Psoas muscle (tissue), 8 donors: ENCODE data around the gene OSBPL9. TPM values are rescaled to one million over a fixed set of nuclear protein-coding genes. Genes with fewer than 3 reads are reported as not detected.

ENCODE experiments used
- ATAC-seq, 4 donors: fragments of 200-7000 bp; cut with Tn5 transposase; one replicate each; pipeline ENCODE4 v1.9.1; 2020; ENCODE audit warnings: moderate library complexity in 3 of 4, mild to moderate bottlenecking in 2 of 4
- DNase-seq, 2 donors: peaks; one replicate each; pipeline ENCODE4 v3.0.0-alpha.2; 2020
- H3K27ac ChIP-seq: fragments of 200-600 bp; one replicate; pipeline ENCODE4 v1.8.0; 2022
- H3K27me3 ChIP-seq, 3 donors: fragments of 200-600 bp in 1 of 3; one replicate each; pipeline versions ENCODE4 v1.6.1 to v1.8.0; 2013 to 2022; ENCODE audit warnings: low read length in 2 of 3, mild to moderate bottlenecking in 2 of 3, moderate library complexity in 1 of 3; ENCODE audit not compliant: insufficient read depth in 3 of 3
- H3K36me3 ChIP-seq, 2 donors: fragments of 200-600 bp in 1 of 2; one replicate each; pipeline versions ENCODE4 v1.6.1 to v1.8.0; 2013 to 2022; ENCODE audit warnings: low read depth in 1 of 2, mild to moderate bottlenecking in 1 of 2, moderate library complexity in 1 of 2; ENCODE audit not compliant: insufficient read depth in 1 of 2
- H3K4me1 ChIP-seq: fragments of 200-600 bp; one replicate; pipeline ENCODE4 v1.8.0; 2022
- H3K4me3 ChIP-seq: fragments of 200-600 bp; one replicate; pipeline ENCODE4 v1.8.0; 2022; ENCODE audit warnings: mild to moderate bottlenecking
- H3K9me3 ChIP-seq: fragments of 200-600 bp; one replicate; pipeline ENCODE4 v1.8.0; 2022
- WGBS, 3 donors: extraction: QIAGEN DNeasy Blood & Tissue Kit; methylation state at CpG; one replicate each; pipeline versions ENCODE4 v1.1.6 to v1.1.7; 2013; 5-methylcytosine and 5-hydroxymethylcytosine counted together
- intact Hi-C, 2 donors: fragments of 100-400 bp; cut with DNase I; formaldehyde crosslinking; loops; one replicate each; pipeline versions ENCODE4 v1.11.0 to v1.14.2; 2022
- polyA plus RNA-seq, 3 donors: library from polyadenylated mRNA; stranded (reverse); fragments of 200-250 nt; gene quantifications; one replicate each; pipeline ENCODE4 v1.2.3, GENCODE V29; 2013
- total RNA-seq, 4 donors: library from RNA; stranded (reverse); fragmentation: NEBNext Ultra II Directional in 2 of 4; extraction: Animal tissue kit (Norgen Biotek cat#: 25700) in 2 of 4; gene quantifications; one replicate each; pipeline versions ENCODE4 v1.2.1 to v1.2.4, GENCODE V29; 2021 to 2023
- TF ChIP-seq, protein P1 (sequence below): fragments of 200-600 bp; IDR thresholded peaks from one replicate; pipeline ENCODE4 v1.8.0; 2022; ENCODE audit warnings: antibody characterized with exemption
- donor health status: healthy with polysubstance abuse.
- donor health status: DM: no; HTN: no; CAD: no; lungs with moderate emphysema.
- donor health status: Bipolar disorder and iron deficiency.
- donor health status: healthy.
- donor health status: DM: yes; HTN: yes; CAD: no.
- donor health status: DM: no; HTN: no; CAD: no.
- donor health status: DM: no; HTN: no; CAD: no.
- donor health status: DM: yes; HTN: yes; CAD: no.

The OSBPL9 gene
- total and polyA plus RNA-seq, 7 donors: 15.6 to 141 (median 60.6) TPM

DNA sequence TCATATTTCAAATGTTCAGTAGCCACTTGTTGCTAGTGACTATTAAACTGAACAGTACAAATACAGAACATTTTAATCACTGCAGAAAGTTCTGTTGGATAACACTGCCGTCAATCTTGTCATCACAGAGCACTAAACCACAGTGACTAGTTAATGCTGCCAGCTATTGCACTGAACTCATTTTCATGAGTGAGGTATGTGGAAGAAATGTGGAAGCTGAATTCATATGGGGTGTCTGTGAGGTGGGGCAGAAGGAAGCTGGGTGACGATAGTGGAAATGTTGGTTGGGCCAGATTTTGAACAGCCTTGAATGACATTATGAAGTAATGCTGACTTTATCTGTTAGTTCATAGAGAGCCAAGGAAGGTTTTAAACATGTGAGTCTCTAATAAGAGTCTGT is 49.6 kb downstream of the OSBPL9 start:
- Histone ChIP-seq H3K4me1 (peaks cover 87% of the 10 kb centered on the region), H3K27ac (peak overlapping the region; percentile 75), H3K36me3 (peaks cover 0 to 8% of the 10 kb centered on the region in 2 donors), H3K27me3 (no peaks in the 10 kb centered on the region), H3K9me3 (no peaks in the 10 kb centered on the region), H3K4me3 (no peak overlapping the region)
- ATAC-seq (peak; percentile 50 to 89 (median 78)), DNase-seq (no peak)
- WGBS, 3 donors: 27 to 35% (median 34%) methylated on average over 2 of the region's 2 CpGs
- TF ChIP-seq, protein P1, sequence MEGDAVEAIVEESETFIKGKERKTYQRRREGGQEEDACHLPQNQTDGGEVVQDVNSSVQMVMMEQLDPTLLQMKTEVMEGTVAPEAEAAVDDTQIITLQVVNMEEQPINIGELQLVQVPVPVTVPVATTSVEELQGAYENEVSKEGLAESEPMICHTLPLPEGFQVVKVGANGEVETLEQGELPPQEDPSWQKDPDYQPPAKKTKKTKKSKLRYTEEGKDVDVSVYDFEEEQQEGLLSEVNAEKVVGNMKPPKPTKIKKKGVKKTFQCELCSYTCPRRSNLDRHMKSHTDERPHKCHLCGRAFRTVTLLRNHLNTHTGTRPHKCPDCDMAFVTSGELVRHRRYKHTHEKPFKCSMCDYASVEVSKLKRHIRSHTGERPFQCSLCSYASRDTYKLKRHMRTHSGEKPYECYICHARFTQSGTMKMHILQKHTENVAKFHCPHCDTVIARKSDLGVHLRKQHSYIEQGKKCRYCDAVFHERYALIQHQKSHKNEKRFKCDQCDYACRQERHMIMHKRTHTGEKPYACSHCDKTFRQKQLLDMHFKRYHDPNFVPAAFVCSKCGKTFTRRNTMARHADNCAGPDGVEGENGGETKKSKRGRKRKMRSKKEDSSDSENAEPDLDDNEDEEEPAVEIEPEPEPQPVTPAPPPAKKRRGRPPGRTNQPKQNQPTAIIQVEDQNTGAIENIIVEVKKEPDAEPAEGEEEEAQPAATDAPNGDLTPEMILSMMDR: no peak
- intact Hi-C loops: no loop called here

DNA sequence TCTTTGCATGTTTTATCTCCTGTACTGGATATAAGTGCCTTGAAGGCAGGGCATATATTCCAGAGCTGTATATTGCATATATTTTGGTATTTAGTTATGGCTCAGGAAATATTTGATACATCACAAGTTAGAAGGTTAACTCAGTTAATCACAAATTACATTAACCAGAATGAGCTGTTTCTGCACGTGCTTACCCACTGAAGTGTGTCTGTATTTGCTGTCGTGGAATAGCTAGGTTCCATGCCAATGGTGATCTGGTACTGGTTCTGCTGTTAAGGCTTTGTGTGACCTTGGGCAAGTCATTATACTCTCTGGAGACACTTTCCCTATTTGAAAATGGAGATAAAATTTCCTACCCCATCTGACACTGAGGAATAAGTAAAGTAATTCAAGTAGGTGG is 50.7 kb downstream of the OSBPL9 start:
- intact Hi-C loops: no loop called here
- no peaks in the 10 kb centered on the region for H3K9me3 ChIP-seq
- peaks cover 0 to 8% of the 10 kb centered on the region in 2 donors for H3K36me3 ChIP-seq
- DNase-seq: no peak
- 61 to 92% (median 69%) methylated on average over 2 of the region's 2 CpGs for WGBS, 3 donors
- no peak for ATAC-seq
- H3K27me3 ChIP-seq: no peaks in the 10 kb centered on the region
- TF ChIP-seq, protein P1: no peak
- peaks cover 81% of the 10 kb centered on the region for H3K4me1 ChIP-seq
- H3K4me3 ChIP-seq: no peak overlapping the region
- peak overlapping the region; percentile 75 for H3K27ac ChIP-seq

DNA sequence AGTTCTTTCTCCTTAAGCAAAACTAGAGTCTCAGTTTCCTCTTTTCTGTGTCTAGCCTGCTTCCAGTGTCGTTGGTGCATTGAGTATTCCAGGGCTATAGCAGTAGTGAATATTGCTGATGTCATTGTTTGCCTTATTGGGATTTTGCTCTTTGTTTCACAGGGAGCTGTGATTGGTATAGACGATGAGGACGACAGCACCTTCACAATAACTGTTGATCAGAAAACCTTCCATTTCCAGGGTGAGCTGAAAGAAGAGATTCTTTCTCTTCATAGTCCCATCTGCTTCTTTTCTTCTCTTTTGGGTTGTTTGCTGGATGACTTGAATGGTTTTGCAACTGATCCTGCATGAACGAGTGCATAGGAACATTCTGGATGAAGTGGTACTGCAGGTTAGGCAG is 52.4 kb downstream of the OSBPL9 start:
- H3K9me3 ChIP-seq: no peaks in the 10 kb centered on the region
- no peaks in the 10 kb centered on the region for H3K27me3 ChIP-seq
- ATAC-seq (no peak), DNase-seq (no peak)
- no peak overlapping the region for H3K4me3 ChIP-seq
- H3K4me1 ChIP-seq: peaks cover 77% of the 10 kb centered on the region
- TF ChIP-seq, protein P1: no peak
- intact Hi-C loops: no loop called here
- peaks cover 0 to 12% of the 10 kb centered on the region in 2 donors for H3K36me3 ChIP-seq
- WGBS, 3 donors: 49 to 78% (median 56%) methylated on average over 4 of the region's 4 CpGs
- peak overlapping the region; percentile 19 for H3K27ac ChIP-seq

DNA sequence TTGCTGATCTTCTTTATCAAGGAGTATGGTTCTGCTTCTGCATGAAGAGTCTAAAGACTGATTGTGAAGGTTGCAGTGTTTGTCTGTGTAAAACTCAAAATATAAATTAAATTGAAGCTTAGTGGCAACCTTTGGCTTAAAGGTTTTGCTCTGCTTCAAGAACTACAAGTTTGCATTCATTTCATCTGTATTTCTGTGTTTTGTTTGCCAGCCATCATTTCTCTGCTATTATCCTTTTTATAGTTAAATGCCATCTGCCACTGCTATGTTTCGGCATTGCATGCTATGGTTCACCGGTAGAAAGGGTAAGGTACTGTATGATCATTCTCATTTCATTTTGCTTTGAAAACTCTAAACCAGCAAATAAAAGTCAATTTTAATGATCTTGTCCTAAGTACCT is 52.9 kb downstream of the OSBPL9 start:
- H3K27ac ChIP-seq: no peak overlapping the region
- 80 to 96% (median 86%) methylated on average over 2 of the region's 2 CpGs for WGBS, 3 donors
- peaks cover 0 to 18% of the 10 kb centered on the region in 2 donors for H3K36me3 ChIP-seq

More for the DNA sequence above, 52.9 kb downstream of the OSBPL9 start:
- Histone ChIP-seq H3K4me1 (peaks cover 72% of the 10 kb centered on the region), H3K9me3 (no peaks in the 10 kb centered on the region), H3K4me3 (no peak overlapping the region), H3K27me3 (no peaks in the 10 kb centered on the region)
- intact Hi-C loops: loop anchor here in 1 of 2 donors (10.0 kb wide), 1 partner anchor 245 kb away; no protein-coding TSS in a partner anchor
- ATAC-seq (no peak), DNase-seq (no peak)
- TF ChIP-seq, protein P1: no peak
